Bronchial epithelial cell (primary cell): ENCODE data around the gene ZNFX1. TPM values are rescaled to one million over a fixed set of nuclear protein-coding genes. Genes with fewer than 3 reads are reported as not detected.

Source experiments
- DNase-seq: peaks from one replicate; pipeline ENCODE4 v3.0.0-alpha.2; 2010; ENCODE audit warnings: low read depth
- FAIRE-seq: peaks from 2 replicates; lab custom pipeline; 2011; peaks lifted over from hg19 to GRCh38; lab: Jason Lieb, UNC
- H3K27me3 ChIP-seq: 2 replicates; pipeline ENCODE4 v1.5.1; 2011; ENCODE audit warnings: low read length; ENCODE audit not compliant: control insufficient read depth, insufficient read depth
- H3K36me3 ChIP-seq: 2 replicates; pipeline ENCODE4 v1.5.1; 2011; ENCODE audit warnings: low read length; ENCODE audit not compliant: control insufficient read depth, insufficient read depth
- H3K4me3 ChIP-seq: 2 replicates; pipeline ENCODE4 v1.5.1; 2011; ENCODE audit warnings: mild to moderate bottlenecking, low read depth, low read length, control low read depth
- total RNA-seq: library from RNA; depleted of rRNA; stranded (reverse); fragments of >200 nt; gene quantifications from 2 replicates; pipeline ENCODE4 v1.2.1, GENCODE V29; 2014
- TF ChIP-seq, protein P1 (sequence below): IDR thresholded peaks from 2 replicates; pipeline ENCODE4 v1.5.1; 2011; ENCODE audit warnings: mild to moderate bottlenecking, moderate library complexity, low read length, control low read depth, inconsistent platforms; ENCODE audit not compliant: insufficient read depth, severe bottlenecking

Gene ZNFX1
- total RNA-seq, 1 donor from 2014 or later: 12.4 TPM

DNA sequence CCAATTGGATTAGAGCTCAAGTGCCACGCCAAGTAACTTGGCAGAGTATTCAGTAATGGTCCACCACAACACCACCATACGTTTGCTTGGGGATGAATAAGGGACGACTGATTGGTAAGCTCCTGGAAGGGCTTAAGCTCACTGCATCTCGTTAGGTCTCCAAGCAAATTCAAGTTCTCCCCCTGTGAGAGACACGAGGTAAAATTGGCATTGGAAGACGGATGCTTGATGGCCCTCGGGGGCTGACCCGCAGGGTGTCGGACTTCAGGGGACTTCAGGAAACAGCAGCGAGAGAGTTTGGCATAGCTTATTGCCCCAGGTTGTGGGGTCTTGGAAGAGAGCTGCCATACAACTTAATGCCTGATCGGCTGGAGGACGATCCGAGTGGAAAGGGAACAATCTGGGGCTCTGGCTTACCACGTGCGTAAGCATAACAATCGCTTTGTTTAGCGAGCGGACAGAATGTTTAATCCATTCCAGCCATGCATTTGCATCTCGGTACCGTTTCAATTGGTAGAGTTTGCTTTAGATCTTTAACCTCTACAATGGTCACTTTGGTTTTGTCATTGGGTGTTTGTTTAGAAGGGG lies 4.8 kb upstream of the ZNFX1 start:
- DNase-seq: no peak
- no peak for FAIRE-seq
- no peak overlapping the region for H3K4me3 ChIP-seq
- H3K27me3 ChIP-seq: no peaks in the 10 kb centered on the region
- TF ChIP-seq, protein P1, sequence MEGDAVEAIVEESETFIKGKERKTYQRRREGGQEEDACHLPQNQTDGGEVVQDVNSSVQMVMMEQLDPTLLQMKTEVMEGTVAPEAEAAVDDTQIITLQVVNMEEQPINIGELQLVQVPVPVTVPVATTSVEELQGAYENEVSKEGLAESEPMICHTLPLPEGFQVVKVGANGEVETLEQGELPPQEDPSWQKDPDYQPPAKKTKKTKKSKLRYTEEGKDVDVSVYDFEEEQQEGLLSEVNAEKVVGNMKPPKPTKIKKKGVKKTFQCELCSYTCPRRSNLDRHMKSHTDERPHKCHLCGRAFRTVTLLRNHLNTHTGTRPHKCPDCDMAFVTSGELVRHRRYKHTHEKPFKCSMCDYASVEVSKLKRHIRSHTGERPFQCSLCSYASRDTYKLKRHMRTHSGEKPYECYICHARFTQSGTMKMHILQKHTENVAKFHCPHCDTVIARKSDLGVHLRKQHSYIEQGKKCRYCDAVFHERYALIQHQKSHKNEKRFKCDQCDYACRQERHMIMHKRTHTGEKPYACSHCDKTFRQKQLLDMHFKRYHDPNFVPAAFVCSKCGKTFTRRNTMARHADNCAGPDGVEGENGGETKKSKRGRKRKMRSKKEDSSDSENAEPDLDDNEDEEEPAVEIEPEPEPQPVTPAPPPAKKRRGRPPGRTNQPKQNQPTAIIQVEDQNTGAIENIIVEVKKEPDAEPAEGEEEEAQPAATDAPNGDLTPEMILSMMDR: no peak
- peaks cover 62% of the 10 kb centered on the region for H3K36me3 ChIP-seq

DNA sequence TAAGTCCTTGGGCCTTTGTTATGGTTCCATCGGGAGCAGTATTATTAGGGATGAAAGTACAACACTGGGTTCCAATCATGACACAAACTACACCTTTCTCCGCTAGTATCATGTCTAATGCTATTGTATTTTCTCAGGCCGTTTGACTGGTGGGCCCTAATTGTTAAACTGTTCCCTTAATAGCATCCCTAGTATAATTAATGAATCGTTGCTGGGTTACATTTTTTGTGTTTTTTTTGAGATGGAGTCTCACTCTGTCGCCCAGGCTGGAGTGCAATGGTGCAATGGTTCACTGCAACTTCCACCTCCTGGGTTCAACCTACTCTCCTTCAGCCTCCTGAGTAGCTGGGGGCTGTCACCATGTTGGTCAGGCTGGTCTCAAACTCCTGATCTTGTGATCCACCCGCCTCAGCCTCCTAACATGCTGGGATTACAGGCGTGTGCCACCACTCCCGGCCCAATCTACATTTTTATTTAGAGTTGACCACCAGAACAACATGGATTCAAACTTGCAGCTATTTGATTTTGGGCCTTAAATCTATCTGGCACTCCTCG lies 4.1 kb upstream of the ZNFX1 start:
- FAIRE-seq: no peak
- Histone ChIP-seq H3K4me3 (no peak overlapping the region), H3K36me3 (peaks cover 61% of the 10 kb centered on the region), H3K27me3 (no peaks in the 10 kb centered on the region)
- DNase-seq: no peak
- TF ChIP-seq, protein P1: no peak

DNA sequence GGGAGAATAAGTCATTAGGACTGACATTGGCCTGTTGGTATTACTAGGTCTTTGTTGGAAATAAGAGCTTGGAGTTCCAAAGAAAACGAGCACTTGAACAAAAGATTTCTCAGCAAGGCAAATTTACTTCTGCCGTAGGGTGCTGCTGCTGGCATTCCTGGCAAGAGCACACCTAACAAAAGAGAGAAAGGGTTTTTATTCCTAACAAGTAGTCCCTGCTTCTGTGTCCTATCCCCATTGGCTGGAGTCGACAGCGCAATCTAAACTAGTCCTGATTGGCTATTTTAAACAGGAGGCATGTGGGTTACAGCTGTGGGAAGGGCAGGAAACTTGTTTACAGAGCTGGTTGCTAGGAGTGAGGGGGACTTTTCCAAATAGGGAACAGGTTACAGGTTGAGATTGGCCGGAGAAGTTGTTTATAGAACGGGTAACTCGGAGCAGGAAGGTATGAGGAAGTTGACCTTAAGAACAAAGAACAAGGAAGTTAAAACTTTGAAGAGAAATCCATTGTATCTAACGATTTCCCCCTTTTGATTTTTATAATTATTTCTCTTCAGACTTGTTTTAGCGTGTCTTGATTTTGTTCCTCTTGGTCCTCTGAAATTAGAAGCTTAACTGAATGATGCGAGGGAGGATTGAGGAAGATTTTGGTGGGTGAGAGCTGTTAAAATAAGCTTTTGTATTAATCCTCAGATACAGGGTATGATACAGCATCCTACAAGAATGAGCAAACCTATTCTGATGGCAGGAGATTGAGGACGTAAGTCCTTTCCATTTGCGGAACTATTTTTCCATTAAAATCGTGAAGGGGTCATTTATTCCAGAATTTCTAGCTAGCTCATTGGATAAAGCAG lies 3.4 kb upstream of the ZNFX1 start:
- Histone ChIP-seq H3K27me3 (no peaks in the 10 kb centered on the region), H3K36me3 (peaks cover 56% of the 10 kb centered on the region), H3K4me3 (no peak overlapping the region)
- no peak for FAIRE-seq
- DNase-seq: peak; percentile 55
- TF ChIP-seq, protein P1: no peak

DNA sequence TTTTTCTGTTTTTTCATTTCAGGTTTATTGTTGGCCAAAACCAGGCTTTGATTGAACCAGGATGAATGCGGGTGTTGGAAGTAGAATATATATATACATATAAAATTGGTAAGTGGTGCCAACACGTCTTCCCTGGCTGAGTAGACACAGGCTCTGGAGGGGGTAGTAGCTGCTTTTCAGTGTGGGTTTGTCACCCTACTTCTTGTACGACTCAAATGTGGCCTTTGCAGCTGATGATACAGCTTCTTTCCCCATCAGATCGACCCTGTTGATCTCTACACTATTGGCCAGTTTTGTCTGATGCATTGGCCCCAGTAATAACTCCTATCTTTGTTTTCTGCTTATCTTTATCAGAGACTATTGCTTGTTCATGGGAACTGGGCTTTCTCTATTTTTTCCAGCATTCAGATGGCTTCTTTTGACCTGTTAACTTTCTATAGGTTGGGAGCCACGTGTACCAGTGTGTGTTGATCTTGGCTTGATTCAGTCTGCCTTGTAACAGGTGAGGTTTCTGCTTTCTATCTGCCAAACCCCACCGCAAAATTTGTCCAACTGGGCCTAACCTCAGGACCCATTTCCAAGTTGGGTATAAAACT lies 2.7 kb upstream of the ZNFX1 start:
- H3K27me3 ChIP-seq: no peaks in the 10 kb centered on the region
- peaks cover 51% of the 10 kb centered on the region for H3K36me3 ChIP-seq
- FAIRE-seq (no peak), DNase-seq (no peak)
- H3K4me3 ChIP-seq: peak overlapping the region; percentile 12
- TF ChIP-seq, protein P1: no peak

DNA sequence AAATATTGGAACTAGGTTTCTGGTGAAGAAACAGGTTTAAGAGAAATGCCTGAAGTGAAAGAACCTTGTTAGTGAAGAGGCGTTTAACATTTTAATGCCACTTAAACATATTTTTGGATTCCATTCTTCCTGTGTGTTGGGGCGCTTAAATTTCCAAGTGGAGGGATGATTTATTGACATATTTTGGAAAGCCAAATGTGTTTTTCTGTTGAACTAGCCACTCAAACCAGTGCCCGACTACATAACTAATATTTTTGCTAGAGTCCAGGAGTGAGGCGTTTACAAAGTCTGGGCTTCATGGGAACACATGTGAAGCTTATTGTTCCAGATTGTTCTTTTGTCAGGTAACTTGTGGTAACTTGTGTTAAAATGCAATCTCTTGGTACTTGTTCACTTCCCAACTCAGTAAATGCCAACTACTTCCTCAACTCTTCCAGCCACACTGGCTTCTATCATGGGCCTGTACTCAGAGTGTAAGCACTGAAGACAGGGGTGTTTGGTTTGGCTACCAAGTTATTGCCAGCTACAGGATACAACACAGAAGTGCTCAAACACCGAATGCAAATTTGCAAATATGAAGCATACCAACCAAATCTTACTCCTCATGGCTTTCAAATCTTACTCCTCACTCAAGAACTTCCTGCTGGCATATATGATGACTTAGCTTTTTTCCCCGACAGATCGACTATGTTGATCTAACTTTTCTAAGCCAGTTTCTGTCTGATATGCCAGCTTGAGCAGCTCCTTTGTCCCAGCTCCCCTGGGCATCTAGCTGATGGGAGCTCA lies 2.0 kb upstream of the ZNFX1 start:
- FAIRE-seq: no peak
- DNase-seq: no peak
- Histone ChIP-seq H3K36me3 (peaks cover 48% of the 10 kb centered on the region), H3K27me3 (no peaks in the 10 kb centered on the region), H3K4me3 (peak overlapping the region; percentile 87)
- TF ChIP-seq, protein P1: no peak
